ENCODE results near the gene EFNB3.

Gene EFNB3

GRCh38 chr17:7756968-7757367 lies 52.0 kb downstream of the EFNB3 start:
- in situ Hi-C loops (cut with MboI; ENCODE audit: low sequenced_read_pairs, unreplicated experiment), result no loop called here
- DNase-seq (ENCODE audit: low spot score), result no peak
- TF ChIP-seq CTCF (IDR thresholded peaks at IDR 0.05; ENCODE audit: borderline replicate concordance, control extremely low read depth, extremely low read depth, insufficient read depth, missing control alignments), result no peak
